ENCODE data around the gene ST14. TPM values are rescaled to one million over a fixed set of nuclear protein-coding genes. Genes with fewer than 3 reads are reported as not detected.

The ST14 gene
- polyA plus RNA-seq, 1 experiment: not detected

GRCh38 chr11:130157840-130158239 is 1.7 kb upstream of the ST14 start:
- TF ChIP-seq, protein P1, sequence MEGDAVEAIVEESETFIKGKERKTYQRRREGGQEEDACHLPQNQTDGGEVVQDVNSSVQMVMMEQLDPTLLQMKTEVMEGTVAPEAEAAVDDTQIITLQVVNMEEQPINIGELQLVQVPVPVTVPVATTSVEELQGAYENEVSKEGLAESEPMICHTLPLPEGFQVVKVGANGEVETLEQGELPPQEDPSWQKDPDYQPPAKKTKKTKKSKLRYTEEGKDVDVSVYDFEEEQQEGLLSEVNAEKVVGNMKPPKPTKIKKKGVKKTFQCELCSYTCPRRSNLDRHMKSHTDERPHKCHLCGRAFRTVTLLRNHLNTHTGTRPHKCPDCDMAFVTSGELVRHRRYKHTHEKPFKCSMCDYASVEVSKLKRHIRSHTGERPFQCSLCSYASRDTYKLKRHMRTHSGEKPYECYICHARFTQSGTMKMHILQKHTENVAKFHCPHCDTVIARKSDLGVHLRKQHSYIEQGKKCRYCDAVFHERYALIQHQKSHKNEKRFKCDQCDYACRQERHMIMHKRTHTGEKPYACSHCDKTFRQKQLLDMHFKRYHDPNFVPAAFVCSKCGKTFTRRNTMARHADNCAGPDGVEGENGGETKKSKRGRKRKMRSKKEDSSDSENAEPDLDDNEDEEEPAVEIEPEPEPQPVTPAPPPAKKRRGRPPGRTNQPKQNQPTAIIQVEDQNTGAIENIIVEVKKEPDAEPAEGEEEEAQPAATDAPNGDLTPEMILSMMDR (IDR thresholded peaks at IDR 0.05; ENCODE audit: insufficient read depth, low read depth, low read length): no peak
- no peak for DNase-seq (ENCODE audit: low read depth)
- Histone ChIP-seq H3K27me3 (ENCODE audit: control insufficient read depth, insufficient read depth, low read length) (peaks cover 39% of the 10 kb centered on the region), H3K36me3 (ENCODE audit: control insufficient read depth, insufficient read depth, low read length) (no peaks in the 10 kb centered on the region), H3K4me3 (ENCODE audit: low read depth, low read length) (no peak overlapping the region)
- POLR2A ChIA-PET: no interaction called here
- CTCF ChIA-PET: no interaction called here

GRCh38 chr11:130159139-130159538 is 443 bp upstream of the ST14 start:
- DNase-seq (ENCODE audit: low read depth): no peak
- peaks cover 44% of the 10 kb centered on the region for H3K27me3 ChIP-seq (ENCODE audit: control insufficient read depth, insufficient read depth, low read length)
- TF ChIP-seq, protein P1 (IDR thresholded peaks at IDR 0.05; ENCODE audit: insufficient read depth, low read depth, low read length): no peak
- ChIA-PET CTCF (no interaction called here), POLR2A (no interaction called here)
- no peaks in the 10 kb centered on the region for H3K36me3 ChIP-seq (ENCODE audit: control insufficient read depth, insufficient read depth, low read length)
- no peak overlapping the region for H3K4me3 ChIP-seq (ENCODE audit: low read depth, low read length)

- DNase-seq (ENCODE audit: low read depth): no peak
- Histone ChIP-seq H3K36me3 (ENCODE audit: control insufficient read depth, insufficient read depth, low read length) (no peaks in the 10 kb centered on the region), H3K27me3 (ENCODE audit: control insufficient read depth, insufficient read depth, low read length) (peaks cover 44% of the 10 kb centered on the region), H3K4me3 (ENCODE audit: low read depth, low read length) (no peak overlapping the region)
- ChIA-PET POLR2A (no interaction called here), CTCF (no interaction called here)
- TF ChIP-seq, protein P1 (IDR thresholded peaks at IDR 0.05; ENCODE audit: insufficient read depth, low read depth, low read length): no peak
These were observed 1.0 kb downstream of the ST14 start for GRCh38 chr11:130160498-130161155.

GRCh38 chr11:130161441-130162145 is 2.0 kb downstream of the ST14 start:
- ChIA-PET CTCF (interaction anchor here (1.2 kb wide), 1 partner anchor 239 kb away, joined by 3 read pairs; no protein-coding TSS in a partner anchor), POLR2A (no interaction called here)
- no peak for DNase-seq (ENCODE audit: low read depth)

DNA sequence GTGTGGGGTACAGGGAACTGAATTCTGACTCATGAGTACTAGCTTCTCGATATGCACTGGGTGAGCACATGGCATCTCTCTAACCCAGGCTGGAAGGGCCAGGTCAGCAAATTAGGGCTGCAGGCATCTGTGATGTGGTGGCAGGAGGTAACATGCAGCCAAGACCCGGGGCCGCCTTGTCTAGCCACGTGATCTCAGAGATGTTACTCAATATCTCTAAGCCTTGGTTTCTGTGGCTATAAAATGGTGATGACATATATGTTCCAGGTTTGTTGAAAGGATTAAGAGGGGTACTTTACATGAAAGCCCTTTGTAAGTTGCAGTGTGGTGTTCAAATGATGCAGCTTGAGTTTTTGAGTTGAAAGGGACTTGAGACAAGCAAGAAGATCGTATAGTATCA is 3.2 kb downstream of the ST14 start:
- no peak overlapping the region for H3K4me3 ChIP-seq (ENCODE audit: low read depth, low read length)
- TF ChIP-seq, protein P1 (IDR thresholded peaks at IDR 0.05; ENCODE audit: insufficient read depth, low read depth, low read length): no peak
- no peak for DNase-seq (ENCODE audit: low read depth)
- ChIA-PET POLR2A (no interaction called here), CTCF (interaction anchor here (1.2 kb wide), 1 partner anchor 12 kb away, joined by 3 read pairs; no protein-coding TSS in a partner anchor)
- no peaks in the 10 kb centered on the region for H3K36me3 ChIP-seq (ENCODE audit: control insufficient read depth, insufficient read depth, low read length)
- H3K27me3 ChIP-seq (ENCODE audit: control insufficient read depth, insufficient read depth, low read length): peaks cover 42% of the 10 kb centered on the region

More at GRCh38 chr11:130161441-130162145, 2.0 kb downstream of the ST14 start:
- H3K36me3 ChIP-seq (ENCODE audit: control insufficient read depth, insufficient read depth, low read length): no peaks in the 10 kb centered on the region
- TF ChIP-seq, protein P1 (IDR thresholded peaks at IDR 0.05; ENCODE audit: insufficient read depth, low read depth, low read length): no peak
- peaks cover 44% of the 10 kb centered on the region for H3K27me3 ChIP-seq (ENCODE audit: control insufficient read depth, insufficient read depth, low read length)
- H3K4me3 ChIP-seq (ENCODE audit: low read depth, low read length): no peak overlapping the region

Data from BJ (cell line).